ENCODE measurements around the gene DDX28.

GRCh38 chr16:68022278-68022727 is 729 bp downstream of the DDX28 start:
- TF ChIP-seq CTCF (IDR thresholded peaks at IDR 0.05; ENCODE audit: low read depth, low read length, missing input control) (no peak), REST (IDR thresholded peaks at IDR 0.05) (no peak), RAD21 (IDR thresholded peaks at IDR 0.05) (no peak), YY1 (IDR thresholded peaks at IDR 0.05) (no peak), GABPA (IDR thresholded peaks at IDR 0.05 in 1 of 2, conservative IDR thresholded peaks at IDR 0.05 in 1 of 2) (no peak), SP1 (IDR thresholded peaks at IDR 0.05) (no peak), JUND (IDR thresholded peaks at IDR 0.05) (no peak)
- TF ChIP-seq, protein P1, sequence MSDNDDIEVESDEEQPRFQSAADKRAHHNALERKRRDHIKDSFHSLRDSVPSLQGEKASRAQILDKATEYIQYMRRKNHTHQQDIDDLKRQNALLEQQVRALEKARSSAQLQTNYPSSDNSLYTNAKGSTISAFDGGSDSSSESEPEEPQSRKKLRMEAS (IDR thresholded peaks at IDR 0.05), result no peak
- TF ChIP-seq, protein P2, sequence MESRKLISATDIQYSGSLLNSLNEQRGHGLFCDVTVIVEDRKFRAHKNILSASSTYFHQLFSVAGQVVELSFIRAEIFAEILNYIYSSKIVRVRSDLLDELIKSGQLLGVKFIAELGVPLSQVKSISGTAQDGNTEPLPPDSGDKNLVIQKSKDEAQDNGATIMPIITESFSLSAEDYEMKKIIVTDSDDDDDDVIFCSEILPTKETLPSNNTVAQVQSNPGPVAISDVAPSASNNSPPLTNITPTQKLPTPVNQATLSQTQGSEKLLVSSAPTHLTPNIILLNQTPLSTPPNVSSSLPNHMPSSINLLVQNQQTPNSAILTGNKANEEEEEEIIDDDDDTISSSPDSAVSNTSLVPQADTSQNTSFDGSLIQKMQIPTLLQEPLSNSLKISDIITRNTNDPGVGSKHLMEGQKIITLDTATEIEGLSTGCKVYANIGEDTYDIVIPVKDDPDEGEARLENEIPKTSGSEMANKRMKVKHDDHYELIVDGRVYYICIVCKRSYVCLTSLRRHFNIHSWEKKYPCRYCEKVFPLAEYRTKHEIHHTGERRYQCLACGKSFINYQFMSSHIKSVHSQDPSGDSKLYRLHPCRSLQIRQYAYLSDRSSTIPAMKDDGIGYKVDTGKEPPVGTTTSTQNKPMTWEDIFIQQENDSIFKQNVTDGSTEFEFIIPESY (IDR thresholded peaks at IDR 0.05), result no peak
